OCI-LY7 (cell line): ENCODE measurements around the gene RALB. TPM values are rescaled to one million over a fixed set of nuclear protein-coding genes. Genes with fewer than 3 reads are reported as not detected.

Experiments
- BruUV-seq: library from RNA; stranded (reverse); fragments of 400-500 nt; replicated peaks from 2 replicates; lab custom pipeline; 2021; lab: Mats Ljungman, UMichigan
- CTCF ChIA-PET: fragments of 300-600 bp; sonication (Branson Sonifier 250); formaldehyde crosslinking; loops from one replicate; lab custom pipeline; 2022; ENCODE audit warnings: antibody characterized with exemption; ENCODE audit not compliant: unreplicated experiment; lab: Charles Lee
- POLR2A ChIA-PET: fragments of 300-600 bp; sonication (Branson Sonifier 250); formaldehyde crosslinking; loops from one replicate; lab custom pipeline; 2022; ENCODE audit warnings: antibody characterized with exemption; lab: Charles Lee
- DNase-seq: peaks from one replicate; pipeline ENCODE4 v3.0.0-alpha.2; 2015; ENCODE audit warnings: low spot score
- H2AFZ ChIP-seq: fragments of 200-600 bp; sonication (generic), shearing (Covaris generic); 2 replicates; pipeline ENCODE4 v1.6.1; 2014; ENCODE audit warnings: mild to moderate bottlenecking, antibody characterized with exemption, low read length, moderate library complexity
- H3K27ac ChIP-seq: fragments of 200-600 bp; sonication (generic); 2 replicates; pipeline ENCODE4 v1.5.1; 2014; ENCODE audit warnings: mixed run types, low read depth, mild to moderate bottlenecking, moderate library complexity, low read length, inconsistent platforms; ENCODE audit not compliant: poor library complexity, severe bottlenecking
- H3K36me3 ChIP-seq: fragments of 200-600 bp; sonication (generic); 2 replicates; pipeline ENCODE4 v1.6.1; 2014; ENCODE audit warnings: mild to moderate bottlenecking, antibody characterized with exemption, low read length, moderate library complexity, mixed read lengths; ENCODE audit not compliant: insufficient read depth
- H3K4me1 ChIP-seq: fragments of 200-600 bp; sonication (generic); 2 replicates; pipeline ENCODE4 v1.5.1; 2014; ENCODE audit warnings: mild to moderate bottlenecking, low read length; ENCODE audit not compliant: insufficient read depth, poor library complexity, severe bottlenecking
- H3K4me2 ChIP-seq: fragments of 200-600 bp; sonication (generic); 2 replicates; pipeline ENCODE4 v1.6.1; 2014; ENCODE audit warnings: mild to moderate bottlenecking, low read length
- H3K4me3 ChIP-seq: fragments of 200-600 bp; sonication (generic); 2 replicates; pipeline ENCODE4 v1.5.1; 2014; ENCODE audit warnings: mild to moderate bottlenecking, low read depth, low read length; ENCODE audit not compliant: poor library complexity, severe bottlenecking
- H3K79me2 ChIP-seq: fragments of 200-600 bp; sonication (generic); 2 replicates; pipeline ENCODE4 v1.6.1; 2016; ENCODE audit warnings: low read depth, mild to moderate bottlenecking, low read length, moderate library complexity, mixed read lengths; ENCODE audit not compliant: insufficient read depth
- H3K9me2 ChIP-seq: fragments of 200-600 bp; sonication (generic); 2 replicates; pipeline ENCODE4 v1.6.1; 2016; ENCODE audit warnings: mild to moderate bottlenecking, low read length, mixed read lengths; ENCODE audit not compliant: insufficient read depth
- H3K9me3 ChIP-seq: fragments of 200-600 bp; sonication (generic); 2 replicates; pipeline ENCODE4 v1.6.1; 2014; ENCODE audit warnings: mild to moderate bottlenecking, mixed run types, low read length, mixed read lengths
- H4K20me1 ChIP-seq: fragments of 200-600 bp; sonication (generic); 2 replicates; pipeline ENCODE4 v1.6.1; 2014; ENCODE audit warnings: mild to moderate bottlenecking, antibody characterized with exemption, low read length, moderate library complexity, mixed read lengths; ENCODE audit not compliant: insufficient read depth
- CTCF ChIP-seq: fragments of 200-600 bp; sonication (generic); conservative IDR thresholded peaks from 2 replicates; pipeline ENCODE4 v1.5.1; 2014; ENCODE audit warnings: mild to moderate bottlenecking, antibody characterized with exemption, low read length, moderate library complexity, mixed read lengths
- EZH2phosphoT487 ChIP-seq: fragments of 200-600 bp; sonication (generic); IDR thresholded peaks from 2 replicates; pipeline ENCODE4 v1.6.1; 2018; ENCODE audit warnings: low read depth, borderline replicate concordance, mild to moderate bottlenecking, mixed run types, antibody characterized with exemption, low read length, moderate library complexity, mixed read lengths
- intact Hi-C: fragments of 100-400 bp; cut with micrococcal nuclease; formaldehyde crosslinking; loops from one replicate; pipeline ENCODE4 v1.10.0; 2022; ENCODE audit not compliant: unreplicated experiment
- total RNA-seq, 2 experiments: library from RNA; depleted of rRNA in 1 of 2; stranded (reverse); fragments of >200 nt in 1 of 2; shearing (Covaris generic) in 1 of 2; gene quantifications; 2 replicates each; pipeline ENCODE4 v1.2.3, GENCODE V29; 2014 to 2022

Gene RALB
- total RNA-seq, 2 experiments from 2014 or later: 16.2 to 23.6 TPM

GRCh38 chr2:120285056-120285455 lies 32.4 kb downstream of the RALB start:
- BruUV-seq: no TSS peak
- intact Hi-C loops: no loop called here
- POLR2A ChIA-PET: interaction anchor here (1.0 kb wide), 1 partner anchor 14 kb away, joined by 3 read pairs; no protein-coding TSS in a partner anchor
- no peak overlapping the region for H3K4me3 ChIP-seq
- H3K4me1 ChIP-seq: no peaks in the 10 kb centered on the region
- no peak for DNase-seq
- no peaks in the 10 kb centered on the region for H3K9me3 ChIP-seq
- H3K27ac ChIP-seq: no peak overlapping the region
- no peak overlapping the region for H2AFZ ChIP-seq
- H4K20me1 ChIP-seq: no peaks in the 10 kb centered on the region
- no peaks in the 10 kb centered on the region for H3K79me2 ChIP-seq
- no peaks in the 10 kb centered on the region for H3K9me2 ChIP-seq
- no peak overlapping the region for H3K4me2 ChIP-seq
- no peaks in the 10 kb centered on the region for H3K36me3 ChIP-seq
- CTCF ChIA-PET: no interaction called here
- TF ChIP-seq EZH2phosphoT487 (no peak), CTCF (no peak)

- H3K4me3 ChIP-seq: no peak overlapping the region
Measured at GRCh38 chr2:120287183-120288015, 34.7 kb downstream of the RALB start.

More at GRCh38 chr2:120287183-120288015, 34.7 kb downstream of the RALB start:
- Histone ChIP-seq H4K20me1 (no peaks in the 10 kb centered on the region), H3K36me3 (no peaks in the 10 kb centered on the region), H3K9me3 (no peaks in the 10 kb centered on the region), H3K79me2 (no peaks in the 10 kb centered on the region), H2AFZ (no peak overlapping the region), H3K9me2 (no peaks in the 10 kb centered on the region), H3K4me2 (no peak overlapping the region), H3K27ac (no peak overlapping the region), H3K4me1 (no peaks in the 10 kb centered on the region)
- ChIA-PET CTCF (no interaction called here), POLR2A (interaction anchor here (0.7 kb wide), 1 partner anchor 521 kb away, joined by 5 read pairs; no protein-coding TSS in a partner anchor)
- intact Hi-C loops: no loop called here
- BruUV-seq: no TSS peak
- TF ChIP-seq CTCF (no peak), EZH2phosphoT487 (no peak)
- no peak for DNase-seq
